CD4-positive, alpha-beta memory T cell (primary cell): ENCODE results near the gene CCL23. TPM values are rescaled to one million over a fixed set of nuclear protein-coding genes. Genes with fewer than 3 reads are reported as not detected.

Source experiments
- CTCF ChIA-PET: fragments of 350-600 bp; sonication (Branson Sonifier 250); formaldehyde crosslinking; loops from one replicate; lab custom pipeline; 2021; ENCODE audit warnings: inconsistent platforms; ENCODE audit not compliant: partially characterized antibody; lab: Charles Lee
- POLR2A ChIA-PET: fragments of 350-600 bp; sonication (Branson Sonifier 250); formaldehyde crosslinking; loops from one replicate; lab custom pipeline; 2021; ENCODE audit not compliant: partially characterized antibody; lab: Charles Lee
- DNase-seq, 5 donors: peaks; one replicate each; pipeline versions ENCODE4 v3.0.0 to v3.0.0-alpha.2; 2020 to 2022; ENCODE audit warnings: mixed read lengths in 1 of 5
- H3K27ac ChIP-seq: one replicate; pipeline ENCODE4 v1.7.0; 2013; ENCODE audit warnings: low read depth, low read length
- H3K27me3 ChIP-seq: 2 replicates; pipeline ENCODE4 v1.7.0; 2013; ENCODE audit warnings: mild to moderate bottlenecking, low read length, moderate library complexity; ENCODE audit not compliant: insufficient read depth
- H3K36me3 ChIP-seq: 2 replicates; pipeline ENCODE4 v1.7.0; 2013; ENCODE audit warnings: mild to moderate bottlenecking, low read length, moderate library complexity; ENCODE audit not compliant: insufficient read depth
- H3K4me1 ChIP-seq: 2 replicates; pipeline ENCODE4 v1.7.0; 2013; ENCODE audit warnings: mild to moderate bottlenecking, low read length, moderate library complexity; ENCODE audit not compliant: insufficient read depth
- H3K4me3 ChIP-seq, 2 donors: one replicate each; pipeline ENCODE4 v1.7.0; 2013; ENCODE audit warnings: low read length in 2 of 2, mild to moderate bottlenecking in 1 of 2
- H3K9me3 ChIP-seq, 2 donors: one replicate each; pipeline ENCODE4 v1.7.0; 2013; ENCODE audit warnings: low read length in 2 of 2, control low read depth in 1 of 2; ENCODE audit not compliant: control insufficient read depth in 1 of 2
- H3K27ac Mint-ChIP-seq, 7 donors: one replicate each; pipeline ENCODE4 v1.8.0; 2020 to 2021; ENCODE audit warnings: mixed read lengths in 7 of 7, mild to moderate bottlenecking in 6 of 7, inconsistent platforms in 3 of 7, moderate library complexity in 3 of 7
- H3K27me3 Mint-ChIP-seq, 2 donors: one replicate each; pipeline ENCODE4 v1.8.0; 2020 to 2021; ENCODE audit warnings: mixed read lengths in 2 of 2
- H3K36me3 Mint-ChIP-seq, 2 donors: one replicate each; pipeline ENCODE4 v1.8.0; 2020 to 2021; ENCODE audit warnings: mixed read lengths in 2 of 2, inconsistent platforms in 1 of 2, mild to moderate bottlenecking in 1 of 2
- H3K4me1 Mint-ChIP-seq, 4 donors: one replicate each; pipeline ENCODE4 v1.8.0; 2020 to 2021; ENCODE audit warnings: mixed read lengths in 4 of 4, mild to moderate bottlenecking in 1 of 4
- H3K4me3 Mint-ChIP-seq, 8 donors: one replicate each; pipeline ENCODE4 v1.8.0; 2020 to 2021; ENCODE audit warnings: mixed read lengths in 8 of 8, mild to moderate bottlenecking in 7 of 8, moderate library complexity in 6 of 8, inconsistent platforms in 3 of 8
- H3K9me3 Mint-ChIP-seq, 8 donors: one replicate each; pipeline ENCODE4 v1.8.0; 2020 to 2021; ENCODE audit warnings: mixed read lengths in 8 of 8, mild to moderate bottlenecking in 5 of 8, inconsistent platforms in 3 of 8, moderate library complexity in 1 of 8
- intact Hi-C: fragments of 100-400 bp; cut with micrococcal nuclease; formaldehyde crosslinking; loops from one replicate; pipeline ENCODE4 v1.15.1; 2023
- polyA plus RNA-seq, 2 donors: library from polyadenylated mRNA; unstranded; fragments of 300-500 nt; fragmentation: Illumina TruSeq; gene quantifications; one replicate each; pipeline ENCODE4 v1.2.3, GENCODE V29; 2021
- total RNA-seq, 2 experiments: library from RNA; stranded (reverse); gene quantifications; one replicate each; pipeline ENCODE4 v1.2.3, GENCODE V29; 2021

The CCL23 gene
- total and polyA plus RNA-seq, 4 experiments from 2014 or later: not detected

DNA sequence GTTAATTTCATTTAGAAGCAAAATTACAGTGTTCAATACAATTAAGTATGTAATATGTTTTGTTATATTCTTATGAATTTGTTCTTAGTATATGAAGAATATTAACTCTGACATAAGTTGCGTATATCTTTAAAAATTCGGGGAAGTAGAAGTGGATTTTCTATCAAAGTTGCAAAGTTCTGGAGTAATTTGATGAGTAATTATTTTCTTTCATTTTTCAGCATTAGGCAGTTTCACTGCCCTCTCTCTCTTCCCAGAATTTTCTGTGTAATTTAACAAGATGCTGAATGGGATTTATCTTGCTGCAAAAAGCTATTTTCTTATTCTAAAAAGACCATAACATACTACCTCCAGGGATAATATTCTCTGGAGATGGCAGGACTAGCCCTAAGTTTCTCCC lies 37.4 kb upstream of the CCL23 start:
- Mint-ChIP-seq H3K4me3 (no peak overlapping the region), H3K27me3 (peaks cover 10% of the 10 kb centered on the region in 2 donors), H3K36me3 (peaks cover 0 to 7% of the 10 kb centered on the region in 2 donors), H3K4me1 (no peaks in the 10 kb centered on the region), H3K9me3 (peaks cover 1 to 20% (median 10%) of the 10 kb centered on the region in 8 donors), H3K27ac (no peak overlapping the region)
- no peaks in the 10 kb centered on the region for H3K36me3 ChIP-seq
- no peaks in the 10 kb centered on the region for H3K4me1 ChIP-seq
- H3K27me3 ChIP-seq: no peaks in the 10 kb centered on the region
- ChIA-PET POLR2A (no interaction called here), CTCF (no interaction called here)
- no peaks in the 10 kb centered on the region for H3K9me3 ChIP-seq
- intact Hi-C loops: no loop called here
- H3K4me3 ChIP-seq: no peak overlapping the region
- no peak for DNase-seq
- no peak overlapping the region for H3K27ac ChIP-seq

DNA sequence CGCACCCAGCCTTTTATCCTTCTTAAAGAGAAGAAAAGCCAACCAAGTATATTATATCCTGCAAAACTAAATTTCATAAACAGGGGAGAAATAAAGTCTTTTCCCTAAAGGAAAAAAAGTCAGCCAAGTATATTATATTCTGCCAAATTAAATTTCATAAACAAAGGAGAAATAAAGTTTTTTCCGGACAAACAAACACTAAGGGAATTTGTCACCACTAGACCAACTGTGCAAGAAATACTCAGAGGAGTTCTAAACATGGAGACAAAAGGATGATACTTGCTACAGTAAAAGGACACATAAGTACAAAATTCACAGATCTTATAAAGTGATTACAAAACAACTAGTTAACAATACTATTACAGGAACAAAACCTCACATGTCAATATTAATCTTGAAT lies 31.9 kb upstream of the CCL23 start:
- peaks cover 4 to 51% (median 34%) of the 10 kb centered on the region in 8 donors for H3K9me3 Mint-ChIP-seq

DNA sequence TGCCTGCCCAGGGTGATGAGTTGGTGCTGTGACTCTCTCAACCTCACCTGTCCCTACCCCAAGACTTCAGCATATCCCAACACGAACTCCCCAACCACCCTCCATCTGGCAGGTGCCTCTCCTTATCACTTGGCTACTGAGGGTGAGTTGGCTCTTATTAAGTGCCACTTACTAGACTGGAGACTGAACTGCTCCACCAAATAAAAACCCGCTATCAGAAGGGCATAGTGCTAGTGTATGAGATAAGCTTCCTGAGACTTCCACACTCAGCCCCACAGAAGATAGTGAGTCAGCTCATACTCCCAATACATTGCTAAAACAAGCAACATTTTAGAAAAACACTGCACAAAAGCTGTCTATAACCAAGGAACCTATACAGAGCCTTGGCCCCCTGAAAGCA lies 30.3 kb upstream of the CCL23 start:
- Mint-ChIP-seq H3K9me3 (peaks cover 4 to 55% (median 35%) of the 10 kb centered on the region in 8 donors), H3K4me1 (no peaks in the 10 kb centered on the region), H3K4me3 (no peak overlapping the region), H3K27ac (no peak overlapping the region), H3K27me3 (peaks cover 7 to 26% of the 10 kb centered on the region in 2 donors), H3K36me3 (peaks cover 4 to 12% of the 10 kb centered on the region in 2 donors)
- ChIA-PET CTCF (no interaction called here), POLR2A (no interaction called here)
- H3K27ac ChIP-seq: no peak overlapping the region
- no peaks in the 10 kb centered on the region for H3K9me3 ChIP-seq
- no peak overlapping the region for H3K4me3 ChIP-seq
- no peak for DNase-seq
- intact Hi-C loops: no loop called here
- H3K4me1 ChIP-seq: no peaks in the 10 kb centered on the region
- no peaks in the 10 kb centered on the region for H3K27me3 ChIP-seq
- no peaks in the 10 kb centered on the region for H3K36me3 ChIP-seq

More for the DNA sequence above, 31.9 kb upstream of the CCL23 start:
- intact Hi-C loops: no loop called here
- H3K27me3 ChIP-seq: no peaks in the 10 kb centered on the region
- H3K36me3 ChIP-seq: no peaks in the 10 kb centered on the region
- H3K27ac ChIP-seq: no peak overlapping the region
- Mint-ChIP-seq H3K4me3 (no peak overlapping the region), H3K27me3 (peaks cover 7 to 21% of the 10 kb centered on the region in 2 donors), H3K27ac (no peak overlapping the region), H3K36me3 (peaks cover 4 to 12% of the 10 kb centered on the region in 2 donors), H3K4me1 (no peaks in the 10 kb centered on the region)
- no peaks in the 10 kb centered on the region for H3K4me1 ChIP-seq
- CTCF ChIA-PET: no interaction called here
- H3K4me3 ChIP-seq: no peak overlapping the region
- no peaks in the 10 kb centered on the region for H3K9me3 ChIP-seq
- POLR2A ChIA-PET: no interaction called here
- no peak for DNase-seq

- no peak overlapping the region for H3K4me3 ChIP-seq
- H3K9me3 ChIP-seq: no peaks in the 10 kb centered on the region
- Mint-ChIP-seq H3K27ac (no peak overlapping the region), H3K9me3 (no peaks in the 10 kb centered on the region), H3K4me1 (no peaks in the 10 kb centered on the region), H3K27me3 (peaks cover 2 to 7% of the 10 kb centered on the region in 2 donors), H3K4me3 (no peak overlapping the region), H3K36me3 (no peaks in the 10 kb centered on the region)
- intact Hi-C loops: no loop called here
- H3K36me3 ChIP-seq: no peaks in the 10 kb centered on the region
- ChIA-PET POLR2A (no interaction called here), CTCF (no interaction called here)
- no peaks in the 10 kb centered on the region for H3K27me3 ChIP-seq
- H3K27ac ChIP-seq: no peak overlapping the region
- H3K4me1 ChIP-seq: no peaks in the 10 kb centered on the region
- no peak for DNase-seq
Observed at GRCh38 chr17:36036235-36036634, 18.5 kb upstream of the CCL23 start.

DNA sequence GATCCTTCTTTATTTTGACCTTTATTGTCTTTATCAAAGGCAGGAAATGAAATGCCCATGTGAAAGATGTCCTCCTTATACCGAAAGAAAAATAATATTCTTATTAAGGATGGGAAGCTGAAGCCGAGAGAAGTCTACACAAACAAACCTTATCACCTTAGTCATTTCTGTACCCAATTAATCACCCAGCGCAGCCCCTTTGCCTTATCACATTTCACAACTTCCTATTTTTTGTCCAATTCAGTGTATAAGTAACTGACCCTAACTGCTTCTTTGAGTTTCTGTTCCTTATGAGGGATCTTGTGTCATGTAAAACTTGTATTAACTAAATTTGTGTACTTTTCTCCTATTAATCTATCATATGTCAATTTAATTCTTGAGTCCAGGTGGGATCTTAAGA lies 16.4 kb upstream of the CCL23 start:
- Mint-ChIP-seq H3K36me3 (no peaks in the 10 kb centered on the region), H3K4me3 (no peak overlapping the region), H3K27ac (no peak overlapping the region), H3K9me3 (no peaks in the 10 kb centered on the region), H3K4me1 (no peaks in the 10 kb centered on the region), H3K27me3 (peaks cover 6 to 11% of the 10 kb centered on the region in 2 donors)
- Histone ChIP-seq H3K27me3 (no peaks in the 10 kb centered on the region), H3K4me3 (no peak overlapping the region), H3K27ac (no peak overlapping the region), H3K36me3 (no peaks in the 10 kb centered on the region), H3K4me1 (no peaks in the 10 kb centered on the region), H3K9me3 (no peaks in the 10 kb centered on the region)
- ChIA-PET CTCF (no interaction called here), POLR2A (no interaction called here)
- no peak for DNase-seq
- intact Hi-C loops: no loop called here

GRCh38 chr17:36030956-36031355 lies 13.2 kb upstream of the CCL23 start:
- Mint-ChIP-seq H3K27me3 (peaks cover 9 to 15% of the 10 kb centered on the region in 2 donors), H3K4me1 (no peaks in the 10 kb centered on the region), H3K27ac (no peak overlapping the region), H3K4me3 (no peak overlapping the region), H3K9me3 (no peaks in the 10 kb centered on the region), H3K36me3 (no peaks in the 10 kb centered on the region)
- H3K9me3 ChIP-seq: no peaks in the 10 kb centered on the region
- H3K4me1 ChIP-seq: no peaks in the 10 kb centered on the region
- CTCF ChIA-PET: no interaction called here
- H3K36me3 ChIP-seq: no peaks in the 10 kb centered on the region
- intact Hi-C loops: no loop called here
- DNase-seq: no peak
- H3K27ac ChIP-seq: no peak overlapping the region
- H3K4me3 ChIP-seq: no peak overlapping the region
- no peaks in the 10 kb centered on the region for H3K27me3 ChIP-seq
- POLR2A ChIA-PET: no interaction called here

DNA sequence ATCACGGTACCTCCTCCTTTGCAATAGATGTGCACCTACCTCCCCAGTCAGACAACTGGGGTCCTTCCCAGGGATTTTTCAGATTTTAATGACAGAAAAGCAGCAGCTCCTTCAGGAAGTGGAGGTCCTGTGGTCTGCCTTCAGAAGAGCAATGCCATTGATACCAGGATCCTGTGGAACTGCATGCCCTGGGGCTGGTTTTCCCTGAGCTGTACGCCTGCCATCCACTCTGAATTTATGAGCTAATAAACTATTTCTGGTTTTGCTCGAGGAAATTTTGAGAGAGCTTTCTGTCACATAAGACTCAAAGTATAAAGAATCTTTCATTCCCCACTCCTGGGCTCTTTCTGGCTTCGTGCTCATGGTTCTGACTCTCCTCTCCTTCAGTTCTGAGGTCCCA lies 10.0 kb upstream of the CCL23 start:
- Mint-ChIP-seq H3K27ac (no peak overlapping the region), H3K4me1 (no peaks in the 10 kb centered on the region), H3K4me3 (no peak overlapping the region), H3K9me3 (peaks cover 0 to 9% (median 0%) of the 10 kb centered on the region in 8 donors), H3K27me3 (peaks cover 9 to 21% of the 10 kb centered on the region in 2 donors), H3K36me3 (no peaks in the 10 kb centered on the region)
- POLR2A ChIA-PET: no interaction called here
- CTCF ChIA-PET: no interaction called here
- no peak for DNase-seq
- Histone ChIP-seq H3K27ac (no peak overlapping the region), H3K4me1 (no peaks in the 10 kb centered on the region), H3K4me3 (no peak overlapping the region), H3K27me3 (no peaks in the 10 kb centered on the region), H3K36me3 (no peaks in the 10 kb centered on the region), H3K9me3 (no peaks in the 10 kb centered on the region)
- intact Hi-C loops: no loop called here
